Measurements from ENCODE around the gene TRAK2. TPM values are rescaled to one million over a fixed set of nuclear protein-coding genes. Genes with fewer than 3 reads are reported as not detected.

TRAK2 gene
- total and polyA plus RNA-seq, 8 donors = 8.2 to 46.8 (median 27.2) TPM

DNA sequence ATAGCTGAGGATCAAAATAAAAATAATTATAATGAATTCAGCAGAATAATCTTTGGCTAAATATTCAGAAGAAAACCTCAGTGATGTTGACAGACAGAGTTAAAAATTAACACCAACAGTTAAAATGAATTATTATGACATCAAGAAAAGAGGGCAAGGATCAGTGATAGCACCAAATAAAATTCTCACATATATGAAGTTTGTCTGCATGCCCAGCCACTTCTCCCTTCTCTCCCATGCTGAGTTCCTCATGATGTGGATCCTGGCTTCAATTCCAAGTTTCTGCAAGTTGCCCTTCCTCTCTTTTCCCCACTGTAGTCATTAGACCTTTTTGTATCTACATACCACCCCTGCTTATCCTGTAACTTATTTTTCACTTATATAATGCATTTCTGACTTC, 7.1 kb upstream of the TRAK2 start:
- Histone ChIP-seq H3K4me1 (peaks cover 0 to under 1% (median under 1%) of the 10 kb centered on the region in 4 donors), H3K4me3 (no peak overlapping the region), H3K9me3 (no peaks in the 10 kb centered on the region), H3K36me3 (peaks cover 0 to 60% (median 42%) of the 10 kb centered on the region in 4 donors), H3K27me3 (no peaks in the 10 kb centered on the region), H3K27ac (no peak overlapping the region)
- intact Hi-C loops (cut with DNase I; ENCODE audit: low total_unique reads) = no loop called here
- TF ChIP-seq, protein P1, sequence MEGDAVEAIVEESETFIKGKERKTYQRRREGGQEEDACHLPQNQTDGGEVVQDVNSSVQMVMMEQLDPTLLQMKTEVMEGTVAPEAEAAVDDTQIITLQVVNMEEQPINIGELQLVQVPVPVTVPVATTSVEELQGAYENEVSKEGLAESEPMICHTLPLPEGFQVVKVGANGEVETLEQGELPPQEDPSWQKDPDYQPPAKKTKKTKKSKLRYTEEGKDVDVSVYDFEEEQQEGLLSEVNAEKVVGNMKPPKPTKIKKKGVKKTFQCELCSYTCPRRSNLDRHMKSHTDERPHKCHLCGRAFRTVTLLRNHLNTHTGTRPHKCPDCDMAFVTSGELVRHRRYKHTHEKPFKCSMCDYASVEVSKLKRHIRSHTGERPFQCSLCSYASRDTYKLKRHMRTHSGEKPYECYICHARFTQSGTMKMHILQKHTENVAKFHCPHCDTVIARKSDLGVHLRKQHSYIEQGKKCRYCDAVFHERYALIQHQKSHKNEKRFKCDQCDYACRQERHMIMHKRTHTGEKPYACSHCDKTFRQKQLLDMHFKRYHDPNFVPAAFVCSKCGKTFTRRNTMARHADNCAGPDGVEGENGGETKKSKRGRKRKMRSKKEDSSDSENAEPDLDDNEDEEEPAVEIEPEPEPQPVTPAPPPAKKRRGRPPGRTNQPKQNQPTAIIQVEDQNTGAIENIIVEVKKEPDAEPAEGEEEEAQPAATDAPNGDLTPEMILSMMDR (IDR thresholded peaks at IDR 0.05) = no peak
- no peak for TF ChIP-seq EP300 (IDR thresholded peaks at IDR 0.05)
- no peak for TF ChIP-seq POLR2A (IDR thresholded peaks at IDR 0.05)
- no peak for TF ChIP-seq POLR2AphosphoS5 (IDR thresholded peaks at IDR 0.05)
- no peak for DNase-seq

DNA sequence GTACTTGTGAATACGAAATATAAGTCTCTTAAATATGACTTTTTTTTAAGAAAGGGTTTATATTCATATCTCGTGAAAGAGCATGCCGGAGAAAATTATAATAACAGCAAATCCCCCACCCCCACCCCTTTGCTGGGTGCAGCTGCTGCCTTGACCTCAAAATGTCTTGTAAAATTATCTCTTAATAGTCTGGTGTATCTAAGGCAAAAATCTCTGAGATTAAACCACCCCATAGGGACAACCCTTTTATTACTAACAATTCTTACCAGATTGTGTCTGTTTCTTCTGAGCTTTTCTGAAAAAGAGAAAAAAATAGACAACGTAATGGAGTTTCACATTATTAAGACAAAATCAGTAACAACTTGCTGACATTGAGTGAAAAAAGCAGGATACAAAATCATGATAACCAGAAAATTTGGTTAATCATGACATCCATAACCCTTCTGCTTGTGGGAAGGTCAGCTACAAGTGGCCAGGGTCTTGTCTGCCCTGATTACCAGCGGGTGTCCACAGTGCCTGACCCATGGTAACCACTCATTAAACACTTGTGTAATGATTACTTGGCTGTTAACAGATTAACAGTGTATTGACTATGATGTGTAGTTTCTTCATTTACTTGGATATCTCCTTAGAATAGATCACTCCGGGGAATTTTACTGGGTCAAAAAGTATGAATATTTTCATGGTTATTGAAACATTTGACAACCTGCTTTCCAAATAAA, 1.8 kb upstream of the TRAK2 start:
- intact Hi-C loops (cut with DNase I; ENCODE audit: low total_unique reads) = no loop called here
- Histone ChIP-seq H3K4me3 (peak overlapping the region in 1 of 4 donors; percentile 64), H3K27me3 (no peaks in the 10 kb centered on the region), H3K9me3 (no peaks in the 10 kb centered on the region), H3K27ac (no peak overlapping the region), H3K36me3 (peaks cover 0 to 12% (median 6%) of the 10 kb centered on the region in 4 donors), H3K4me1 (peaks cover 0 to 41% (median 39%) of the 10 kb centered on the region in 4 donors)
- TF ChIP-seq EP300 (IDR thresholded peaks at IDR 0.05) (no peak), POLR2AphosphoS5 (IDR thresholded peaks at IDR 0.05) (no peak), POLR2A (IDR thresholded peaks at IDR 0.05) (no peak)
- TF ChIP-seq, protein P1 (IDR thresholded peaks at IDR 0.05) = no peak
- no peak for DNase-seq
- 83 to 89% (median 87%) methylated on average over 6 of the region's 6 CpGs for WGBS, 5 donors

DNA sequence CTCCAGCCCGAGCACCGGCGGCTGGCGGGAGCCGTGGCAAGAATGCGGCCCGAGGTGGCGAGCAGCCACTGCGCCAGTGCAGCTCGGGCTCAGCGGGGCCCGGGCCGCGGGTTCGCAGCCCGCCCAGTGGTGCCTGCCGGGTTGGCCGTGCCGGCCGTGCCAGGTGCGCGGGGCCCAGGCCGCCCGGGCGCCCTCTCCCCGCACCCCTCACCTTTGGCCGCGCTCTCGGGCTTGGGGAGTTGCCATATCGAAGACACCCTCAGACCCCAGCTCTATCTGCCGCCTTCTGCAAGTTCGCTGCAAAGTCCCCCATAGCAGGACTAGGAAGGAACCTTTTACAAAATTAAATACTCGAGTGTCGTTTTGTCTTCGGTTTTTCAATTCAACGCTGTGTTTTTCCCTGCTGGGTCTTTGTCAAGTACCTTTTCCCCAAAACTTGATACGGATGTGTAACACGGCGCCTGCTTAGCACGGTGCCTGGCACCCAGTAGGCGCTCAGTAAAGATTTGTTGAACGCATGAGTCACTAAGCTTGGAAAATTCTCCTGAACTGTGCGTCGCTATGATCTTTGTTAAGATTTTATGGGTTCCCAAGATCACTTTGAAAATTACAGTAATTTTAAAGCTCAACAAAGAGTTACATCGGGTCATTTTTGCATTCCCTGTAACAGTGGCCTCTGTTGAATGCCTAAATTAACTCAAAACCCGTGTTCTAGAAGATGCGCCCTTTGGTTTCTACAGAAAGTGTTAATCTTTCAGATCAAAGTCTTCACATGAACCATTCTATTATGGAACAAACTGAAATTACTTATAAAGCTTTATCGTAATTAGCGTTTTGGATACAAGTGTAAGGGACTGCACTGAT, 1.0 kb upstream of the TRAK2 start:
- Histone ChIP-seq H3K9me3 (no peaks in the 10 kb centered on the region), H3K27me3 (no peaks in the 10 kb centered on the region), H3K27ac (peak overlapping the region; percentile 86 to 93 (median 92)), H3K4me1 (peaks cover 0 to 49% (median 41%) of the 10 kb centered on the region in 4 donors), H3K4me3 (peak overlapping the region; percentile 64 to 95 (median 87)), H3K36me3 (peaks cover 0 to 12% (median 6%) of the 10 kb centered on the region in 4 donors)
- TF ChIP-seq EP300 (IDR thresholded peaks at IDR 0.05) (no peak), POLR2AphosphoS5 (IDR thresholded peaks at IDR 0.05) (no peak), POLR2A (IDR thresholded peaks at IDR 0.05) (no peak)
- TF ChIP-seq, protein P1 (IDR thresholded peaks at IDR 0.05) = no peak
- 9 to 22% (median 12%) methylated on average over 29 to 49 of the region's 49 CpGs for WGBS, 5 donors
- no peak for DNase-seq
- intact Hi-C loops (cut with DNase I; ENCODE audit: low total_unique reads) = no loop called here

DNA sequence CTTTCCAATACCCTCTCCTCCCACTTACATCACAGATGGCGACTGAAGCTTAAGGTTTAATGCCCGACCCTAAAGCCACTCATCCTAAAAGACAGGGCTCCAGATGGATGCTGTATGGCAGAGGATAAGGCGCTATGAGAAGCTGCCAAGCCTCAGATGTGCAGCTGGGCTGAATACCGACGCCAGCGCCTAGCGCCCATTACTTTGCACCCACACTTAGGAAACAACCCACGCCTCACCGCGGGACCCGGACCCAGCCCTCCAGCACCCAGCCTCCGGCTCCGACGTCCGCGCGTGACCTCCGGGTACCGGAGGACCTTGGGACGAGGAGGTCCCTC, 335 bp downstream of the TRAK2 start:
- H3K27me3 ChIP-seq = no peaks in the 10 kb centered on the region
- peak overlapping the region; percentile 64 to 95 (median 87) for H3K4me3 ChIP-seq
- H3K27ac ChIP-seq = peak overlapping the region; percentile 86 to 93 (median 92)
- 0 to 1% (median 0%) methylated on average over 12 to 20 of the region's 20 CpGs for WGBS, 5 donors
- intact Hi-C loops (cut with DNase I; ENCODE audit: low total_unique reads) = no loop called here
- TF ChIP-seq POLR2AphosphoS5 (IDR thresholded peaks at IDR 0.05) (no peak), POLR2A (IDR thresholded peaks at IDR 0.05) (no peak)
- H3K4me1 ChIP-seq = peaks cover 11 to 63% (median 52%) of the 10 kb centered on the region in 4 donors
- H3K9me3 ChIP-seq = no peaks in the 10 kb centered on the region
- H3K36me3 ChIP-seq = peaks cover 0 to 8% (median 3%) of the 10 kb centered on the region in 4 donors
- DNase-seq = no peak

All from stomach (tissue), 9 donors.